IPS-20b (cell line): ENCODE results near the gene UMOD.

Experiments used
- H3K27ac ChIP-seq: one replicate; pipeline ENCODE4 v1.5.1; 2013; ENCODE audit warnings: low read length
- H3K27me3 ChIP-seq: 2 replicates; pipeline ENCODE4 v1.6.1; 2013; ENCODE audit warnings: mild to moderate bottlenecking, low read length, inconsistent platforms; ENCODE audit not compliant: insufficient read depth
- H3K36me3 ChIP-seq: 2 replicates; pipeline ENCODE4 v1.6.1; 2013; ENCODE audit warnings: low read depth, mild to moderate bottlenecking, inconsistent platforms, low read length, moderate library complexity; ENCODE audit not compliant: insufficient read depth
- H3K4me1 ChIP-seq: 2 replicates; pipeline ENCODE4 v1.6.1; 2013; ENCODE audit warnings: mild to moderate bottlenecking, control low read depth, inconsistent platforms, low read length, moderate library complexity; ENCODE audit not compliant: insufficient read depth
- H3K4me3 ChIP-seq: 2 replicates; pipeline ENCODE4 v1.5.1; 2013; ENCODE audit warnings: mild to moderate bottlenecking, low read length, inconsistent platforms
- H3K9ac ChIP-seq: 2 replicates; pipeline ENCODE4 v1.6.1; 2013; ENCODE audit warnings: low read depth, mild to moderate bottlenecking, inconsistent platforms, low read length, moderate library complexity
- H3K9me3 ChIP-seq: 2 replicates; pipeline ENCODE4 v1.6.1; 2013; ENCODE audit warnings: mild to moderate bottlenecking, low read depth, low read length, inconsistent platforms; ENCODE audit not compliant: insufficient read depth

UMOD gene

DNA sequence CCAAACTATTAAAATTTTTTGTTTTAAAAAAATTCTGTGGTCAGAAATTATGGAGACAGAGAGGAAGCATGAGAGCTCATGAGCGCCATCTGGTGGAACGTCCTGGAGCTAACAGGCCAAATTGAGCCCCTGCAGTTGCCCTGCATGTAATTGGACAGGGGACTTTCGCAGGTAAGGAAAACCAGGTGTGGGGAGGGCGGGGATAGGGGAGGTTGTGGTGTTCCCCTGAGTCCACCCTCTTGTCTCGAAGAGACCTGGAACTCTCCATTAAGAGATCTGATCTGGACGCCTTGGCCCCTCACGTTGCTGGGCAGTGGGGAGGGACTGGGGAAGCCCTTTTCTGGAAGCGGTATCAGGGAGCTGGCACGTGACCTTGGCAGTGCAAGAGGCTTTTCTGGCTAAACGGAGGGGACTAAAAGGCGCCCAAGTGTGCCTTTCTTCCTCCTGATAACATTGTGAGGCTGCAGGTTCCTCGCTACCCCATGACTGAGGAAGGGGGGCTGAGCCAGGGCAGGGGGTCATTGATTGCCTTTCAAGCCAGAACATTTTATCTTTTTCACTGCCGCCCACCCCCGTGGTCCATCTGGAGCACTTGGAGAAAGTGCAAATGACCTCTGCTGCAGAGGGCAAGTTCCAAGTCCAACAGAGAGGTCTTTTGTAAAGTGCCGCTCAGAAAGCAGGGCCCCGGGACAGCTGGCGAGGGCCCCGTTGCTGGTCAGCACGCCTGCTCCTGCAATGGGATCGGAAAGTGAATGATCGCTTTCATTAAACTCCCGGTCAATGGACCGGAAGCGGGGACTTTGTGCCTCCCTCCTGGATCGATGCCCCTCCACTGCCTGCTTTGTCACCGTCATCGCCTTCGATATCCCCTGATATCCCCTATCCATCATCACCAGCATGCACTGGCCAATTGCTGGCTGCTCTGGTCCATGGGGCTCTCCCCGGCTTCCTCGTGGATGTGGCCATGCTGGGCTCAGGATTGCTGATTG is 33.6 kb upstream of the UMOD start:
- Histone ChIP-seq H3K36me3 (no peaks in the 10 kb centered on the region), H3K9ac (peak overlapping the region; percentile 63; the same call in 1 of the 2 replicates), H3K27ac (no peak overlapping the region), H3K4me1 (no peaks in the 10 kb centered on the region), H3K9me3 (no peaks in the 10 kb centered on the region), H3K27me3 (no peaks in the 10 kb centered on the region), H3K4me3 (peak overlapping the region; percentile 67)

DNA sequence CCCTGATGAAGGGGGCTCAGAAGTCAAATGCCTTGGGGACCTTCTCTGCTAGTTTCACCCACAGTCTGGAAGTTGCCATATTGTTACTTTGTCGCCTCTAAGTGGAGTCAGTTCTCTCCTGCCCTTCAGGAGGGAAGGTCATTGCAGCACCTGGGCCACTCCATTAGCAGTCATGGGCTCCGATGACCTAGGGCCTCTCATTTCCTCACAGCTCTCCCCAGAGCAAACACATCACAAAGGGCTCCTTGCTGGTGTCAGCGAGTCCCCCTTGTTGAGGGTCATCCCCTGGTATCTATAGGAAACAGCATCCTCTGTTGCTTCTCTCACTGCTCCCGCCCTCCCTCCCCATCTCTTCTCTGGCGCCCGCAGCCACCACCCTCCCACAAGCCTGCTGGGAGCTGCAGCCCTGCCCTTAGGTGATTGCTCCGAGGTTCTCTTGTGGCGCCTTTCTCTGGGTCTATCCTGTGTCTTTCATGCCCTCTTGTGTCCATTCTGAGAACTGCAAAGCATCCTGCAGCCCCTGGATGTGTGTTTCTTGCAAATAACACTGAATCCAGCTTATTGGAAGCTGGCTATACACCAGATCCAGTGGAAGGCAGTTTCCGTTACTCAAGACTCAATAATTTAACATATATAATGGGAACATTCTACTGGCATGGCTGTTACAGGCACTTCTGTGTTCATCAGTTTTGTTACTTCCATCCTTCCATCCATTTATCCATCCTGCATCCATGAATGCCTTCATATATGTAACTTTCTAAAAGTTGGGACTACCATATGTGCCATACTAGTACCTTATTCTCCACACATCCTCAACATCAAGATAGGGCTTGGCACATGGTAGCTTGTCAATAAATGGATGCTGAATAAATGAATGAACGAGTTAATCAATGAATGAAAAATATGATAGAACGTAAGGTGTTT is 30.9 kb upstream of the UMOD start:
- H3K36me3 ChIP-seq, result no peaks in the 10 kb centered on the region
- no peaks in the 10 kb centered on the region for H3K27me3 ChIP-seq
- H3K27ac ChIP-seq, result no peak overlapping the region
- no peak overlapping the region for H3K4me3 ChIP-seq
- no peak overlapping the region for H3K9ac ChIP-seq
- no peaks in the 10 kb centered on the region for H3K4me1 ChIP-seq
- H3K9me3 ChIP-seq, result no peaks in the 10 kb centered on the region

- Histone ChIP-seq H3K27ac (no peak overlapping the region), H3K4me3 (no peak overlapping the region), H3K27me3 (no peaks in the 10 kb centered on the region), H3K4me1 (no peaks in the 10 kb centered on the region), H3K36me3 (no peaks in the 10 kb centered on the region), H3K9me3 (no peaks in the 10 kb centered on the region), H3K9ac (no peak overlapping the region)
Observed at GRCh38 chr16:20382202-20382948, 29.9 kb upstream of the UMOD start.

- no peak overlapping the region for H3K4me3 ChIP-seq
- H3K27ac ChIP-seq, result no peak overlapping the region
- H3K36me3 ChIP-seq, result no peaks in the 10 kb centered on the region
- H3K9me3 ChIP-seq, result no peaks in the 10 kb centered on the region
- H3K4me1 ChIP-seq, result no peaks in the 10 kb centered on the region
- H3K9ac ChIP-seq, result no peak overlapping the region; the same call in 1 of the 2 replicates
- H3K27me3 ChIP-seq, result no peaks in the 10 kb centered on the region
Observed at GRCh38 chr16:20380782-20381181, 28.3 kb upstream of the UMOD start.

DNA sequence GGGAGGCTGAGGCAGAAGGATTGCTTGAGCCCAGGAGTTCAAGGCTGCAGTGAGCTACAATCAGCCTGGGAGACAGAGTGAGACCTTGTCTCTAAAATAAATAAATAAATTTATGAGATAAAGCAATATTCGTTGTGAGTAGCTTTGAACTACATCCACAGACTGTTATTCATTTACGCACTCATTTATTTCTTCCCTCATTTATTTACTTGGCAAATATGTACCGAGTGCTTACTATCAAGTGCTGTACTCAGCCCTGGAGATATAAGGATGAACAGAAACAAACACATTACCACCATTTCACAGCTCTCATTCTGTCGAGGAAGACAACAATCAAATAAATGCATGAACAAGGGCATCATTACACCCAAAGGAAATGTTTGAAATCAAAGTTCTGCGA is 24.7 kb upstream of the UMOD start:
- no peak overlapping the region for H3K27ac ChIP-seq
- no peak overlapping the region for H3K9ac ChIP-seq
- H3K9me3 ChIP-seq, result no peaks in the 10 kb centered on the region
- H3K27me3 ChIP-seq, result no peaks in the 10 kb centered on the region
- H3K4me1 ChIP-seq, result no peaks in the 10 kb centered on the region
- H3K36me3 ChIP-seq, result no peaks in the 10 kb centered on the region
- H3K4me3 ChIP-seq, result no peak overlapping the region

DNA sequence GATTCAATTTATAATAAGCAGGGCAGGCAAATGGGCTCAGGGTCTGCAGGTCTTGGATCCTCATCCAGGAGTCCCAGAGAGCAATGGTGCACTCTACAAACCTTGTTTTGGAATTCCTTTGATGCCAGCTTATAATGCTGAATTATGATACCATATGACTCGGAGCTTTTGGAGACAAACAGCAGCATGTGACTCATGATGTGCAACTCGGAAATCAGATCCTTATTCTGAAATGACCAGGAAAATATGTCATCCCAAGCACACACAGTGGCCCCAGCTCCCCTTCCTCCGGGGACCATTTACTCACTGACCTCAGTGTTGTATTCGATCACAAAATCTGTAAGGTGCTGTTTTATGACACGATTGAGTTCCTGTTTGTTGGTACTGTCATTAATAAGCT is 20.2 kb upstream of the UMOD start:
- Histone ChIP-seq H3K36me3 (no peaks in the 10 kb centered on the region), H3K4me1 (no peaks in the 10 kb centered on the region), H3K9ac (no peak overlapping the region), H3K27ac (no peak overlapping the region), H3K9me3 (no peaks in the 10 kb centered on the region), H3K4me3 (no peak overlapping the region), H3K27me3 (no peaks in the 10 kb centered on the region; the same call in 1 of the 2 replicates)

DNA sequence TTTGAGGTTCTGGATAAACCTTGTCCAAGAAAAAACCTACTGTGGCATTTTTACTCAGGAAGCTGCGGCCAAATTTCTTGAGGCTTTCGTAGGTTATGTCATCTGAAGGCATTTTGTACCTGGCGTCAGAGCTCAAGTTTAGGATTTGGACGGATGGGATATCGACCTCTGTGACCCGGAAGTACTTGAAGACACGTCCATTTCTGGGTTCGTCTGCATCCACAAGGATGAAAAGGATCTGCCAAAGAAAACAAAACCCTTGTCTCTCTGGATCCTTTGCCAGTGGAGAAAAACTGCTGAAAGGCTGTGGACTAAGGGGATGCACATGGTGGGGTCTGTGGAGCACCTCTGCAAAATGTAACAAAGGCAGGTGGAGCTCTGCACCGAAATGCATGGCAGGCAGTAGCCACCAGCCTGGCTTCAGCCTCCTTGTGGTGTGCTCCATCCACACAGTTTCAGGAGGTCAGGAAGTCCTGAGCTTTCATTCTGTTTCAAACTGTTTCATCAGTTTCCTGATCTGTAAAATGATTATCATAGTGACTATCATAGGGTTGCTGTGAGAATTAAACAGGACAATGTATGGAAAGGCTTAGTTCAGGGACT is 17.0 kb upstream of the UMOD start:
- Histone ChIP-seq H3K9me3 (no peaks in the 10 kb centered on the region), H3K4me3 (no peak overlapping the region), H3K9ac (no peak overlapping the region), H3K4me1 (no peaks in the 10 kb centered on the region), H3K36me3 (no peaks in the 10 kb centered on the region), H3K27ac (no peak overlapping the region), H3K27me3 (no peaks in the 10 kb centered on the region; the same call in 1 of the 2 replicates)

- no peaks in the 10 kb centered on the region for H3K9me3 ChIP-seq
- no peaks in the 10 kb centered on the region for H3K4me1 ChIP-seq
- no peaks in the 10 kb centered on the region for H3K36me3 ChIP-seq
- H3K4me3 ChIP-seq, result no peak overlapping the region
- H3K27me3 ChIP-seq, result no peaks in the 10 kb centered on the region; the same call in 1 of the 2 replicates
- no peak overlapping the region for H3K27ac ChIP-seq
- no peak overlapping the region for H3K9ac ChIP-seq
Observed at GRCh38 chr16:20364051-20364450, 11.5 kb upstream of the UMOD start.

- Histone ChIP-seq H3K4me3 (no peak overlapping the region), H3K27ac (no peak overlapping the region), H3K9ac (no peak overlapping the region), H3K4me1 (no peaks in the 10 kb centered on the region), H3K36me3 (no peaks in the 10 kb centered on the region), H3K9me3 (no peaks in the 10 kb centered on the region), H3K27me3 (no peaks in the 10 kb centered on the region; the same call in 1 of the 2 replicates)
Observed at GRCh38 chr16:20363191-20363590, 10.7 kb upstream of the UMOD start.

GRCh38 chr16:20359997-20360396 is 7.5 kb upstream of the UMOD start:
- Histone ChIP-seq H3K9ac (no peak overlapping the region), H3K9me3 (no peaks in the 10 kb centered on the region), H3K27me3 (no peaks in the 10 kb centered on the region), H3K36me3 (no peaks in the 10 kb centered on the region), H3K4me1 (no peaks in the 10 kb centered on the region), H3K27ac (no peak overlapping the region), H3K4me3 (no peak overlapping the region)
